NOMO-1 treated with dmso at 0.1 percent for 144 hours (cell line): Measurements from ENCODE around the gene TMCC1.
A peak's percentile ranks its signal among the peaks of the same experiment; 100 is the strongest.
"Not testable (repeated sequence)": the region's sequence is repeated elsewhere in the genome, so short reads cannot be mapped to it uniquely, and the experiment has no call there.

Experiments
- DNase-seq: peaks from one replicate; lab custom pipeline; 2025; ENCODE audit not compliant: unreplicated experiment; lab: John Stamatoyannopoulos, UW

TMCC1 gene

GRCh38 chr3:129892857-129893580 lies 492 bp downstream of the TMCC1 start:
- peak; percentile 74 for DNase-seq

- no peak for DNase-seq
Observed at GRCh38 chr3:129892486-129892856, 1.0 kb downstream of the TMCC1 start.

GRCh38 chr3:129890891-129891290 lies 2.6 kb downstream of the TMCC1 start:
- no peak for DNase-seq

GRCh38 chr3:129890125-129890524 lies 3.4 kb downstream of the TMCC1 start:
- peak; percentile 50 for DNase-seq

- no peak for DNase-seq
Observed at GRCh38 chr3:129888771-129889170, 4.7 kb downstream of the TMCC1 start.

GRCh38 chr3:129881261-129881660 lies 12.2 kb downstream of the TMCC1 start:
- no peak for DNase-seq

GRCh38 chr3:129878355-129878754 lies 15.2 kb downstream of the TMCC1 start:
- DNase-seq = peak; percentile 71

- not testable (repeated sequence) for DNase-seq
Observed at GRCh38 chr3:129874479-129874878, 19.0 kb downstream of the TMCC1 start.

GRCh38 chr3:129868912-129869311 lies 24.6 kb downstream of the TMCC1 start:
- no peak for DNase-seq

- DNase-seq = no peak
Observed at GRCh38 chr3:129867506-129868124, 25.9 kb downstream of the TMCC1 start.

- DNase-seq = no peak
Observed at GRCh38 chr3:129865806-129866205, 27.7 kb downstream of the TMCC1 start.

- DNase-seq = no peak
Observed at GRCh38 chr3:129864519-129864918, 29.0 kb downstream of the TMCC1 start.

GRCh38 chr3:129859272-129859671 lies 34.2 kb downstream of the TMCC1 start:
- no peak for DNase-seq

GRCh38 chr3:129857899-129858298 lies 35.6 kb downstream of the TMCC1 start:
- DNase-seq = no peak

GRCh38 chr3:129856790-129857189 lies 36.7 kb downstream of the TMCC1 start:
- not testable (repeated sequence) for DNase-seq

- DNase-seq = peak; percentile 58
Observed at GRCh38 chr3:129855832-129856419, 37.6 kb downstream of the TMCC1 start.

GRCh38 chr3:129855170-129855831 lies 38.2 kb downstream of the TMCC1 start:
- DNase-seq = no peak

- no peak for DNase-seq
Observed at GRCh38 chr3:129854460-129854859, 39.1 kb downstream of the TMCC1 start.

- DNase-seq = no peak
Observed at GRCh38 chr3:129845956-129846355, 47.6 kb downstream of the TMCC1 start.

- no peak for DNase-seq
Observed at GRCh38 chr3:129840707-129841360, 52.7 kb downstream of the TMCC1 start.

GRCh38 chr3:129838086-129838485 lies 55.4 kb downstream of the TMCC1 start:
- DNase-seq = no peak
